Vagina (tissue), 2 donors: Measurements from ENCODE around the gene IL16. TPM values are rescaled to one million over a fixed set of nuclear protein-coding genes. Genes with fewer than 3 reads are reported as not detected.

ENCODE experiments used
- DNase-seq, 2 donors: peaks; one replicate each; pipeline ENCODE4 v3.0.0-alpha.2; 2017; ENCODE audit errors: extremely low spot score in 2 of 2
- H3K27ac ChIP-seq: fragments of 200-600 bp; sonication (generic); one replicate; pipeline ENCODE4 v1.5.1; 2019
- H3K27me3 ChIP-seq: fragments of 200-600 bp; sonication (generic); one replicate; pipeline ENCODE4 v1.5.1; 2019
- H3K36me3 ChIP-seq, 2 donors: fragments of 200-600 bp; sonication (generic); one replicate each; pipeline ENCODE4 v1.5.1; 2017 to 2019
- H3K4me1 ChIP-seq: fragments of 200-600 bp; sonication (generic); one replicate; pipeline ENCODE4 v1.5.1; 2019
- H3K4me3 ChIP-seq, 2 donors: fragments of 200-600 bp; sonication (generic); 1 replicate in 1 of 2; 2 replicates in 1 of 2; pipeline ENCODE4 v1.5.1; 2016 to 2019
- H3K9me3 ChIP-seq: fragments of 200-600 bp; sonication (generic); one replicate; pipeline ENCODE4 v1.5.1; 2019
- POLR2A ChIP-seq, 2 donors: fragments of 450-650 bp; IDR thresholded peaks; one replicate each; pipeline ENCODE4 v1.6.1; 2017; ENCODE audit warnings: antibody characterized with exemption in 2 of 2, mild to moderate bottlenecking in 2 of 2, moderate library complexity in 2 of 2
- POLR2AphosphoS5 ChIP-seq, 2 donors: sonication (generic); formaldehyde crosslinking; IDR thresholded peaks; one replicate each; pipeline ENCODE4 v1.9.0; 2017; ENCODE audit warnings: antibody characterized with exemption in 2 of 2, mild to moderate bottlenecking in 2 of 2, low read depth in 1 of 2; ENCODE audit not compliant: insufficient read depth in 1 of 2
- intact Hi-C: fragments of 100-400 bp; cut with DNase I; formaldehyde crosslinking; loops from one replicate; pipeline ENCODE4 v1.15.1; 2023
- total RNA-seq: library from RNA; depleted of rRNA; stranded (reverse); fragments of >200 nt; gene quantifications from one replicate; pipeline ENCODE4 v1.2.3, GENCODE V29; 2016
- TF ChIP-seq, protein P1 (sequence below), 3 experiments: fragments of 450-650 bp in 2 of 3; fragments of 200-600 bp in 1 of 3; sonication (generic) in 1 of 3; IDR thresholded peaks; one replicate each; pipeline ENCODE4 v1.5.1; 2017 to 2019; ENCODE audit warnings: antibody characterized with exemption in 3 of 3, mild to moderate bottlenecking in 2 of 3, moderate library complexity in 2 of 3

IL16 gene
- total RNA-seq, 1 donor from 2014 or later, result 19.9 TPM

DNA sequence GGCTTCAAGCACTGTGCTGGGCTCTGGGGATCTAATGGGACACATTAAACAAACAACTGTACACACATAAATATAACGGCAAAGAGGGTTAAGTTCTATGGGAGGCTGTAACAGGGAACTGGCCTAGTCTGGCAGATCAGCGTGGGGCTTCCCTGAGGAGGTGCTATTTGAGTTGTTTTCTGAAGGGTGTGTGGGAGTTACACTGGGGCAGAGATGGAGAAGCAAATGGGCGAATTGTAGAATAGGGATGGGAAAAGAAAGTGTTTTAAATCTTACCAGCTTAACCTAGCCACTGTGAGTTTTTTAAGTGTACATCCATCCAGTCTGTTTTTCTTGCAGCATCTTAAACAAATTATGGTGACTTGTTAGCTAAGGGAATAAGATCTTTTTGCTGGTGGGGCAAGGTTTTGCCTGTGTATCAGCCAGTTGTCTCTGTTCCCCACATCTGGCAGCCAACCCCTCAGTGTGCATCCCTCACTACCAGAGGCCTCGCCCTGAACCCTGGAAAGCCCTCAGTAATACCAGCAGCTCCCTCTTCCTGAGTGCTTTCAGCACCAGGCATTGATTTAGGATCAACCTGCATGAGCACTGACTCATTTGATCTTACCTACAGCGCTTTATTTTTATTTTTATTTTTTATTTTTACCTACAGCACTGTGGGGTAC lies 10.9 kb upstream of the IL16 start:
- no peaks in the 10 kb centered on the region for H3K9me3 ChIP-seq
- peak in 1 of 2 donors; percentile 79 for DNase-seq
- H3K27ac ChIP-seq, result peak overlapping the region; percentile 78
- H3K4me3 ChIP-seq, result peak overlapping the region in 1 of 2 donors; percentile 14
- H3K36me3 ChIP-seq, result no peaks in the 10 kb centered on the region
- TF ChIP-seq POLR2A (IDR thresholded peaks at IDR 0.05) (no peak), POLR2AphosphoS5 (IDR thresholded peaks at IDR 0.05; ENCODE audit: insufficient read depth in 1 of 2, low read depth in 1 of 2) (no peak)
- TF ChIP-seq, protein P1, sequence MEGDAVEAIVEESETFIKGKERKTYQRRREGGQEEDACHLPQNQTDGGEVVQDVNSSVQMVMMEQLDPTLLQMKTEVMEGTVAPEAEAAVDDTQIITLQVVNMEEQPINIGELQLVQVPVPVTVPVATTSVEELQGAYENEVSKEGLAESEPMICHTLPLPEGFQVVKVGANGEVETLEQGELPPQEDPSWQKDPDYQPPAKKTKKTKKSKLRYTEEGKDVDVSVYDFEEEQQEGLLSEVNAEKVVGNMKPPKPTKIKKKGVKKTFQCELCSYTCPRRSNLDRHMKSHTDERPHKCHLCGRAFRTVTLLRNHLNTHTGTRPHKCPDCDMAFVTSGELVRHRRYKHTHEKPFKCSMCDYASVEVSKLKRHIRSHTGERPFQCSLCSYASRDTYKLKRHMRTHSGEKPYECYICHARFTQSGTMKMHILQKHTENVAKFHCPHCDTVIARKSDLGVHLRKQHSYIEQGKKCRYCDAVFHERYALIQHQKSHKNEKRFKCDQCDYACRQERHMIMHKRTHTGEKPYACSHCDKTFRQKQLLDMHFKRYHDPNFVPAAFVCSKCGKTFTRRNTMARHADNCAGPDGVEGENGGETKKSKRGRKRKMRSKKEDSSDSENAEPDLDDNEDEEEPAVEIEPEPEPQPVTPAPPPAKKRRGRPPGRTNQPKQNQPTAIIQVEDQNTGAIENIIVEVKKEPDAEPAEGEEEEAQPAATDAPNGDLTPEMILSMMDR (IDR thresholded peaks at IDR 0.05), result no peak
- H3K4me1 ChIP-seq, result peaks cover 39% of the 10 kb centered on the region
- intact Hi-C loops, result no loop called here
- no peaks in the 10 kb centered on the region for H3K27me3 ChIP-seq

DNA sequence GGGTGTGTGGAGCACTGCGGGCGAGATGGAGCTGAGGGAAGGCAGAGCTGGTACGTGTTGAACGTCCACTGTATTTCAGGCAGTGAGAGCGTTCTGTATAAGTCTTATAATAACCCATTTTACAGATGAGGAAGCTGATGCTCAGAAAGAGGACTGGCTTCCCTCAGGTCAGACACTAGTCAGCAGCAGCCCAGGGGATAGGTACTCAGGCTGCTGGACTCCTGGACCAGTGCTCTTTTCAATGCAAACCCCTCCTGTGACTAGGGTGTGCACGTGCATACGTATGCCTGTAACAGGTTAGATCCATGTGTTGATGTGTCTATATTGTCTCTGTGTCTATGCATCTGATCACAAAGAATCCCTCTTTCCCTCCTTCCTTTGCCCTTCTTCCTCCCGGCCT lies 8.3 kb upstream of the IL16 start:
- Histone ChIP-seq H3K4me3 (no peak overlapping the region), H3K9me3 (no peaks in the 10 kb centered on the region), H3K4me1 (peaks cover 29% of the 10 kb centered on the region), H3K36me3 (no peaks in the 10 kb centered on the region), H3K27me3 (no peaks in the 10 kb centered on the region), H3K27ac (peak overlapping the region; percentile 80)
- DNase-seq, result peak in 1 of 2 donors; percentile 75
- TF ChIP-seq, protein P1 (IDR thresholded peaks at IDR 0.05), result no peak
- no peak for TF ChIP-seq POLR2A (IDR thresholded peaks at IDR 0.05)
- no peak for TF ChIP-seq POLR2AphosphoS5 (IDR thresholded peaks at IDR 0.05; ENCODE audit: insufficient read depth in 1 of 2, low read depth in 1 of 2)
- intact Hi-C loops, result no loop called here

DNA sequence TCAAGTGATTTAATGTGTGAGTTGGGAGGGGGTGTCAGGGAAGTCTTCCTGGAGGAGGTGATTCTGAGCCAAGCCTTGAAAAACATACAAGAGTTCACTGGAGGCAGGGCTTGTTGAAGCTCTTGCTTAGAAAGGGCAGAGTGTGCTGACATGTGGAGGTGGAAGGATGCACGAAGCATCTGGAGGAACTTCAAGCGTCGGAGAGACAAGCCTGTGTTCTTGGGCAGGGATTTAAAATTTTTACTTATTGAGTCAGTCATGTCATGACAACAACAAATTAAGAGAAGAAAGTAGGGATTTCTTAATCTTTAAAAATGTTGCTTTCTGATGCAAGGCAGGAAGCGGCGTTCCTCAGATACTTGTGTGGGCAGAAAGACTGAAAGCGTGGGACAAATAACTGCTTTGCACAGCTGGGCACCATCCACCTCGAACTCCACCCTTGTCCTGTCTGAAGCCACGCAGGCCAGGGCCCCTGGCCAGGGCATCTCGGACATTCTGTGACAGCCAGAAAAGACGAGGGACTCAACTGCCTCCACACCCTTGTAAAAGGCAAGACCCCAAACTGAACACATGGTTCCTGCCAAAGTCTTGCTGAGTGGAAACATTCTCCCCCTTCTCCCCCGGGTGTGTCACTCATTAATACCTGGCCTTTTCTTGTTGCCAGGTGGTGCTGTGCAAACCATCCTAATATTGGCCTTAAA lies 6.9 kb upstream of the IL16 start:
- Histone ChIP-seq H3K27me3 (no peaks in the 10 kb centered on the region), H3K4me1 (peaks cover 25% of the 10 kb centered on the region), H3K9me3 (no peaks in the 10 kb centered on the region), H3K4me3 (no peak overlapping the region), H3K36me3 (no peaks in the 10 kb centered on the region), H3K27ac (peak overlapping the region; percentile 81)
- intact Hi-C loops, result no loop called here
- peak in 1 of 2 donors; percentile 94 for DNase-seq
- TF ChIP-seq POLR2AphosphoS5 (IDR thresholded peaks at IDR 0.05; ENCODE audit: insufficient read depth in 1 of 2, low read depth in 1 of 2), result peak; percentile 47 to 82
- no peak for TF ChIP-seq POLR2A (IDR thresholded peaks at IDR 0.05)
- TF ChIP-seq, protein P1 (IDR thresholded peaks at IDR 0.05), result no peak

DNA sequence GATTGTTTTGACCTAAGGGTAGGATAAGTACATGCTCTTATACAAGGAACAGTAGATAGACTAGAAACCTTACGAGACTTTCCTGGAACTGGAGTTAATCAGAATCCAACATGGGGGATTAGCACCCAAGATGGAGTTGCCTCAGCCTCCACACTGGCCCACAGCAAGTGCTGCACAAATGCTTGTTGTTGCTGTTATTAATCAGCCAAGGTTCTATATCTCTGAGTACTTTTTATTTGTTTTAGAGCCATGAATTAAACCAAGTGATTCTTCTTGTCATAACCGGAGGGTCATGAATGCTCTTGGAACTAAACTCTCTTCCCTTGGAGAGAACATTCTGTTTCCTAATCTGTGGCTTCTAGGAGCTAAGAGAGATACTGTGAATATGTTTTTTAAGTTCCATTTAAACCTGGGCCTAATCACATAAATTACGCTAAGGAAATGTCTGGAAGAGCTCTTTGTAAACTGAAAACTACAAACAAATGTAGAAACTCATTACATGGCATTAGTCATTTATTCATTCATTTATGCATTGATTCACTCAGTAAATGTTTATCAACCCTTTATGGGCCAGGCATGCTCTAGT lies 5.7 kb upstream of the IL16 start:
- Histone ChIP-seq H3K27ac (peak overlapping the region; percentile 81), H3K9me3 (no peaks in the 10 kb centered on the region), H3K36me3 (no peaks in the 10 kb centered on the region), H3K27me3 (no peaks in the 10 kb centered on the region), H3K4me1 (peaks cover 25% of the 10 kb centered on the region), H3K4me3 (no peak overlapping the region)
- peak in 1 of 2 donors; percentile 77 for DNase-seq
- intact Hi-C loops, result no loop called here
- peak in 1 of 2 donors; percentile 49 for TF ChIP-seq POLR2AphosphoS5 (IDR thresholded peaks at IDR 0.05; ENCODE audit: insufficient read depth in 1 of 2, low read depth in 1 of 2)
- TF ChIP-seq, protein P1 (IDR thresholded peaks at IDR 0.05), result no peak
